Tibial nerve (tissue), 4 donors: ENCODE results near the gene GIPC2. TPM values are rescaled to one million over a fixed set of nuclear protein-coding genes. Genes with fewer than 3 reads are reported as not detected.

Experiments
- DNase-seq, 2 donors: peaks; one replicate each; pipeline ENCODE4 v3.0.0-alpha.2; 2019; ENCODE audit warnings: low spot score in 2 of 2
- H3K27ac ChIP-seq, 4 donors: fragments of 200-600 bp; sonication (generic) in 3 of 4; one replicate each; pipeline ENCODE4 v1.5.1; 2017 to 2019; ENCODE audit warnings: mild to moderate bottlenecking in 1 of 4
- H3K27me3 ChIP-seq, 2 donors: fragments of 200-600 bp; sonication (generic) in 1 of 2; one replicate each; pipeline versions ENCODE4 v1.5.1 to v1.6.0; 2017 to 2019
- H3K36me3 ChIP-seq, 3 donors: fragments of 200-600 bp; sonication (generic); one replicate each; pipeline ENCODE4 v1.5.1; 2018 to 2019
- H3K4me1 ChIP-seq, 4 donors: fragments of 200-600 bp; sonication (generic) in 3 of 4; one replicate each; pipeline ENCODE4 v1.5.1; 2017 to 2019
- H3K4me3 ChIP-seq, 4 donors: fragments of 200-600 bp; sonication (generic) in 3 of 4; one replicate each; pipeline ENCODE4 v1.5.1; 2017 to 2019; ENCODE audit warnings: mild to moderate bottlenecking in 1 of 4, moderate library complexity in 1 of 4
- H3K9me3 ChIP-seq, 4 donors: fragments of 200-600 bp; sonication (generic) in 3 of 4; one replicate each; pipeline ENCODE4 v1.5.1; 2017 to 2019
- CTCF ChIP-seq, 5 experiments: fragments of 200-600 bp in 3 of 5; fragments of 450-650 bp in 2 of 5; sonication (generic) in 3 of 5; IDR thresholded peaks; one replicate each; pipeline ENCODE4 v1.5.1; 2016 to 2019; ENCODE audit warnings: antibody characterized with exemption in 5 of 5, mild to moderate bottlenecking in 3 of 5, moderate library complexity in 2 of 5
- EP300 ChIP-seq, 2 donors: sonication (generic); formaldehyde crosslinking; IDR thresholded peaks; one replicate each; pipeline ENCODE4 v1.6.1; 2017; ENCODE audit warnings: antibody characterized with exemption in 2 of 2, mild to moderate bottlenecking in 1 of 2
- POLR2A ChIP-seq, 2 donors: fragments of 450-650 bp; IDR thresholded peaks; one replicate each; pipeline ENCODE4 v1.6.1; 2017; ENCODE audit warnings: antibody characterized with exemption in 2 of 2, mild to moderate bottlenecking in 2 of 2, moderate library complexity in 2 of 2
- WGBS, 2 donors: methylation state at CpG; one replicate each; pipeline ENCODE4 v1.1.5; 2018; 5-methylcytosine and 5-hydroxymethylcytosine counted together
- total RNA-seq, 4 donors: library from RNA; depleted of rRNA; stranded (reverse); fragments of >200 nt; gene quantifications; one replicate each; pipeline ENCODE4 v1.1.0, GENCODE V29; 2016

GIPC2 gene
- total RNA-seq, 4 donors from 2014 or later = 2.1 to 6.9 (median 3.7) TPM

DNA sequence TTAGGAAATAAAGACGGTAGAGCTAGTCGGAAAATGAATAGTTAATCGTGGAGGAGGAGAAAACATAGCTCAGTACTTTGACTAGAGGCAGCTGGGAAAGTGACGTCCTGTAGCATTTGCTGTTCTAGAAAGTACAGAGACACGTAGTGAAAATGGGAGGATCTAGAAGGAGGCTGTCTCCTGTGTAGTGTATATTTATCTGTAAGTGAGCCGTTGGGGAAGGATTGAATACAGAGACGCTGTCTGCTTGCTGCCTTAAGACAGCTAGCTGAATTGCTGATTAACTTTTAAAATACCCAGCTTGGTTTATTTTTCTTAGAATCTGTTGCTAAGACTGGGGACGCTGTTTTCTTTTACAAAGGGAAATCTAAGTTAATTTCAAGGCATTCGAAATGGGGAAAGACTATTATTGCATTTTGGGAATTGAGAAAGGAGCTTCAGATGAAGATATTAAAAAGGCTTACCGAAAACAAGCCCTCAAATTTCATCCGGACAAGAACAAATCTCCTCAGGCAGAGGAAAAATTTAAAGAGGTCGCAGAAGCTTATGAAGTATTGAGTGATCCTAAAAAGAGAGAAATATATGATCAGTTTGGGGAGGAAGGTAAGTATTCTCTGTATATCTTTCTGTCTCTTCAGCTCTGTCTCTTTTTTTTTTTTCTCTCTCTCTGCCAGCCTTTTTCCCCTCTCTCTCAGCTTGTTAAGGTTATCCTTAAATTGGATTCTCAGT is 40.9 kb upstream of the GIPC2 start, which contains the start of gene DNAJB4:
TSS of gene DNAJB4 (plus strand) at position 221 of the 729 bp plus-strand sequence. CDS start at position 393, 172 bp downstream.
- TF ChIP-seq POLR2A (IDR thresholded peaks at IDR 0.05) (peak; percentile 95 to 98), EP300 (IDR thresholded peaks at IDR 0.05) (peak; percentile 92 to 100), CTCF (IDR thresholded peaks at IDR 0.05) (peak in 2 of 5 experiments; percentile 23 to 27)

GRCh38 chr1:78005448-78005722 is 40.4 kb upstream of the GIPC2 start:
- TF ChIP-seq CTCF (IDR thresholded peaks at IDR 0.05) (no peak), POLR2A (IDR thresholded peaks at IDR 0.05) (no peak), EP300 (IDR thresholded peaks at IDR 0.05) (no peak)
- H3K36me3 ChIP-seq = no peaks in the 10 kb centered on the region
- 0 to 4% methylated on average over 1 of the region's 1 CpG for WGBS, 2 donors
- H3K27me3 ChIP-seq = no peaks in the 10 kb centered on the region
- H3K4me1 ChIP-seq = peaks cover 0 to 57% (median 11%) of the 10 kb centered on the region in 4 donors
- peak overlapping the region; percentile 49 to 64 (median 54) for H3K4me3 ChIP-seq
- H3K9me3 ChIP-seq = no peaks in the 10 kb centered on the region
- no peak for DNase-seq
- H3K27ac ChIP-seq = peak overlapping the region; percentile 86 to 96 (median 91)

More for the DNA sequence above, 40.9 kb upstream of the GIPC2 start, which contains the start of gene DNAJB4:
- no peaks in the 10 kb centered on the region for H3K9me3 ChIP-seq
- H3K4me3 ChIP-seq = peak within 1 kb of the TSS; percentile 49 to 64 (median 54)
- H3K4me1 ChIP-seq = peaks cover 0 to 52% (median 11%) of the 10 kb centered on the region in 4 donors
- no peaks in the 10 kb centered on the region for H3K36me3 ChIP-seq
- H3K27me3 ChIP-seq = no peaks in the 10 kb centered on the region
- peak; percentile 40 to 87 for DNase-seq
- peak within 1 kb of the TSS; percentile 86 to 96 (median 91) for H3K27ac ChIP-seq
- 1% methylated on average over 12 of the region's 12 CpGs for WGBS, 2 donors

DNA sequence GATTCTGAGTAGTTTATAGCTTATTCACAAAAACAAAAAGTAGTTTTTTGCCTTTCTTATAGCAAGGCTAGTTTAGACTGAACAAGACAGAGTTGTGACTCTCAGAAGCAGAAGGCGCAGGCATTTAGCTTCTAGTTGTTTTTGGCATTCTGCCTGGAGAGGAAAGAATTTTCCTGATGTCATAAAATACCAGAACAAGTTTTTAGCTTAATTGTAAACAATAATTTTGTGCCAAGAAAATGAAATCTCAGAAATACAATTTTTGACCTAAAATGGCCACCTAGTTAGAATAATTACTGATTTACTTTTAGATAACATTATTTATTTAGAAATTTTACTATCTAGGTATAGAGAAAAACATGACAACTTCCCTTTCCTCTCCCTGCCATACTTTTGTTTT is 40.0 kb upstream of the GIPC2 start:
- peak in 1 of 2 donors; percentile 48 for DNase-seq
- no peaks in the 10 kb centered on the region for H3K27me3 ChIP-seq
- H3K27ac ChIP-seq = peak overlapping the region; percentile 86 to 96 (median 91)
- H3K36me3 ChIP-seq = no peaks in the 10 kb centered on the region
- TF ChIP-seq EP300 (IDR thresholded peaks at IDR 0.05) (peak in 1 of 2 donors; percentile 90), POLR2A (IDR thresholded peaks at IDR 0.05) (peak in 1 of 2 donors; percentile 65), CTCF (IDR thresholded peaks at IDR 0.05) (no peak)
- H3K9me3 ChIP-seq = no peaks in the 10 kb centered on the region
- 0 to 3% methylated on average over 1 of the region's 1 CpG for WGBS, 2 donors
- peaks cover 0 to 60% (median 11%) of the 10 kb centered on the region in 4 donors for H3K4me1 ChIP-seq
- H3K4me3 ChIP-seq = peak overlapping the region; percentile 49 to 64 (median 54)

GRCh38 chr1:78006521-78006920 is 39.2 kb upstream of the GIPC2 start:
- Histone ChIP-seq H3K9me3 (no peaks in the 10 kb centered on the region), H3K27me3 (no peaks in the 10 kb centered on the region), H3K4me1 (peaks cover 0 to 64% (median 11%) of the 10 kb centered on the region in 4 donors), H3K27ac (peak overlapping the region; percentile 86 to 96 (median 91)), H3K4me3 (peak overlapping the region; percentile 49 to 64 (median 54)), H3K36me3 (no peaks in the 10 kb centered on the region)
- TF ChIP-seq EP300 (IDR thresholded peaks at IDR 0.05) (no peak), CTCF (IDR thresholded peaks at IDR 0.05) (no peak), POLR2A (IDR thresholded peaks at IDR 0.05) (no peak)
- DNase-seq = no peak

DNA sequence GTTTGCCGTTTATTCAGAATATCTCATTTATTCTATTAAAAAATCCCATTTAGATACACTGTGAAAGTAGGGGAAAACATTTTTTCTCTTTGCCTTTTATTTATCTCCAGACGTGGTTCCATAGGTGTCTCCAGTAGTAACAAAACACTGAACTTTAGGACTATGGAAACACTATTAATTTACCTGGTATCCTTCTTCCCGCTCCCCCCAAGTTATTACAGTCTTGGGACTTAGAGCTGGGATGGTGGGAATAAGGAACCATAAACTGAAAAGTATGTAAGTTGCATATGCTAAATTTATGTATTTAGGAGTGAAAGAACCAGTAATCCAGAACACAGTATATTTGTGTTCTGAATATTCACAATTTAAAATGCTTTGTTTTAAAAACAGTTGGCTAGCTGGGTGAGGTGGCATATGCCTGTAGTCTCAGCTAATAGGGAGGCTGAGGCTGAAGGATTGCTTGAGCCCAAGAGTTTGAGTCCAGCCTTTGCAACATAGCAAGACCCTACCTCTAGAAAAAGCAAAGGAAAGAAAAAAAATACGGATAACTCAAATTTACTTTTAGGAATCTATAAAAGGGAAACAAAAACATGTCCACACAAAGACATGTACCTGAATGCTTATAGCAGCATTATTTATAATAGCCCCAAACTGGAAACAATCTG is 38.0 kb upstream of the GIPC2 start:
- H3K27me3 ChIP-seq = no peaks in the 10 kb centered on the region
- peak overlapping the region in 1 of 4 donors; percentile 64 for H3K4me3 ChIP-seq
- peaks cover 0 to 4% (median 0%) of the 10 kb centered on the region in 3 donors for H3K36me3 ChIP-seq
- DNase-seq = no peak
- TF ChIP-seq POLR2A (IDR thresholded peaks at IDR 0.05) = no peak
- TF ChIP-seq CTCF (IDR thresholded peaks at IDR 0.05) = no peak
- no peak for TF ChIP-seq EP300 (IDR thresholded peaks at IDR 0.05)
- WGBS, 2 donors = 79 to 83% methylated on average over 4 of the region's 4 CpGs
- H3K9me3 ChIP-seq = no peaks in the 10 kb centered on the region
- H3K4me1 ChIP-seq = peaks cover 0 to 55% (median 9%) of the 10 kb centered on the region in 4 donors
- H3K27ac ChIP-seq = peak overlapping the region in 3 of 4 donors; percentile 10 to 96 (median 23)
